NT2/D1 (cell line): ENCODE results near the gene LAMC3.
"Not testable (repeated sequence)": the region's sequence is repeated elsewhere in the genome, so short reads cannot be mapped to it uniquely, and the experiment has no call there.

ENCODE experiments used
- SUZ12 ChIP-seq: IDR thresholded peaks from 2 replicates; pipeline ENCODE4 v1.6.1; 2011; ENCODE audit not compliant: insufficient read length, insufficient read depth; ENCODE audit errors: extremely low read depth
- YY1 ChIP-seq: IDR thresholded peaks from 2 replicates; pipeline ENCODE4 v1.6.1; 2011; ENCODE audit not compliant: insufficient read length, insufficient read depth
- ZNF274 ChIP-seq: IDR thresholded peaks from 2 replicates; pipeline ENCODE4 v1.6.1; 2011; ENCODE audit warnings: mild to moderate bottlenecking, low read depth, low read length

DNA sequence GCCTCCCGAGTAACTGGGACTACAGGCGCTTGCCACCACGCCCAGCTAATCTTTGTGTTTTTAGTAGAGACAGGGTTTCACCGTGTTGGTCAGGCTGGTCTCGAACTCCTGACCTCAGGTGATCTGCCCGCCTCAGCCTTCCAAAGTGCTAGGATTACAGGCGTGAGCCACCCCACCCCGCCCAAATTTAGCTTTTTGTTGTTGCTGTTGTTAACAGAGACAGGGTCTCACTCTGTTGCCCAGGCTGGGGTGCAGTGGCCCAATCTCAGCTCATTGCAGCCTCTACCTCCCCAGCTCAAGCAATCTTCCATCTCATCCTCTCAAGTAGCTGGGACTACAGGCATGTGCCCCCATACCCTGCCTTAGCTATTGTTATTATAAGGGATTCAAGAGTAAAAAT lies 90.9 kb downstream of the LAMC3 start:
- TF ChIP-seq YY1, ZNF274, SUZ12: not testable (repeated sequence)
